ENCODE data around the gene E2F4. TPM values are rescaled to one million over a fixed set of nuclear protein-coding genes. Genes with fewer than 3 reads are reported as not detected.

The E2F4 gene
- total and polyA plus RNA-seq, 2 of the 13 experiments (the other 11 are each of a cell fraction or from before 2014, with no cell fraction given) = 84.8 to 91.2 TPM

DNA sequence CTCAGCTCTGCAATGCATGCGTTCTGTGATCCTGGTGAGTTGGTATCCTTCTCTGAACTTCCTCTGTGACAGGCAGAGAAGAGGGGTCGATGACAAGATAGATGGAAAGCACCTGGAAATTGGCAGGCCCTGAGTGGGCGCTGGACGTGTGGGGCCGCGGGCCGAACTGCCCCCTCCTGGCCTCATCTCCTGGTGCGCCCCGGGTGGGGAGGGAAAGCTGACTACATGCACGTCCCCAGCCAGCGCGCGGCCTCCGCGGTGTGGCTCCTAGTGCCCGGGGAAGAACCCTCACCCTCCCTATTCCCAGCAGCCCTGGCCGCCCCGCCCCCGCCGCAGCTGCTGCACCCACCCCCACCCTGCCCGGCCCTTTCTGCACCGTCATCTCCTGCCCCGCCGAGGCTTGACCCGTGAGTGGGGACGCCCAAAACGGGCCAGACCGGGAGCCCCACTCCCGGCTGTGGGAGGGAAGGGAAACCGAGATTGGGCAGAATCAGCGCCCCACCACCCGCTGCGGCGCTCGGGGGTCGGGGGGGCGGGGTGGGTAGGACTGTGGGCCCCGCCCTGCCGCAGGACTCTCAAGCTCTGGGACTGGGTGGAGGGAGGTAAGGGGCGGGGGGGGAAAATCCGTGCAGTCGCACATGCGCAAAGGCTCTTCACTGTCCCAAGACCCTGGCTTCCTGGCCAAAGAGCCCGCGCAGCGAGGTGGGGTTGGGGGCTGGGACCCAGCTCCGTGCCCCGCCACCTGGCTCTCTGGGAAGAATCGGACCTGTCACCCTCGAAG is 21.6 kb upstream of the E2F4 start, which contains the start of gene NOL3 (continued):
- no peak for TF ChIP-seq ZBTB40 (IDR thresholded peaks at IDR 0.05)
- TF ChIP-seq ZBTB40 (CRISPR knock-in tag; IDR thresholded peaks at IDR 0.05) = no peak
- TF ChIP-seq THAP11 (CRISPR knock-in tag; IDR thresholded peaks at IDR 0.05) = peak; percentile 8; the same call in 1 of the 2 replicates
- peak; percentile 54; the same call in 1 of the 2 replicates for TF ChIP-seq ZNF121 (CRISPR knock-in tag; IDR thresholded peaks at IDR 0.05)
- no peak for TF ChIP-seq HNRNPUL1 (IDR thresholded peaks at IDR 0.05; ENCODE audit: low read depth, low read length)
- no peak for TF ChIP-seq TOPORS (CRISPR knock-in tag; IDR thresholded peaks at IDR 0.05)
- TF ChIP-seq MLLT10 (CRISPR knock-in tag; IDR thresholded peaks at IDR 0.05) = no peak
- 0 out of 2 replicates have a peak, but pooled peaks have one; percentile 17 for TF ChIP-seq DPF2 (CRISPR knock-in tag; IDR thresholded peaks at IDR 0.05; ENCODE audit: borderline replicate concordance, low read depth)
- TF ChIP-seq, protein P1, sequence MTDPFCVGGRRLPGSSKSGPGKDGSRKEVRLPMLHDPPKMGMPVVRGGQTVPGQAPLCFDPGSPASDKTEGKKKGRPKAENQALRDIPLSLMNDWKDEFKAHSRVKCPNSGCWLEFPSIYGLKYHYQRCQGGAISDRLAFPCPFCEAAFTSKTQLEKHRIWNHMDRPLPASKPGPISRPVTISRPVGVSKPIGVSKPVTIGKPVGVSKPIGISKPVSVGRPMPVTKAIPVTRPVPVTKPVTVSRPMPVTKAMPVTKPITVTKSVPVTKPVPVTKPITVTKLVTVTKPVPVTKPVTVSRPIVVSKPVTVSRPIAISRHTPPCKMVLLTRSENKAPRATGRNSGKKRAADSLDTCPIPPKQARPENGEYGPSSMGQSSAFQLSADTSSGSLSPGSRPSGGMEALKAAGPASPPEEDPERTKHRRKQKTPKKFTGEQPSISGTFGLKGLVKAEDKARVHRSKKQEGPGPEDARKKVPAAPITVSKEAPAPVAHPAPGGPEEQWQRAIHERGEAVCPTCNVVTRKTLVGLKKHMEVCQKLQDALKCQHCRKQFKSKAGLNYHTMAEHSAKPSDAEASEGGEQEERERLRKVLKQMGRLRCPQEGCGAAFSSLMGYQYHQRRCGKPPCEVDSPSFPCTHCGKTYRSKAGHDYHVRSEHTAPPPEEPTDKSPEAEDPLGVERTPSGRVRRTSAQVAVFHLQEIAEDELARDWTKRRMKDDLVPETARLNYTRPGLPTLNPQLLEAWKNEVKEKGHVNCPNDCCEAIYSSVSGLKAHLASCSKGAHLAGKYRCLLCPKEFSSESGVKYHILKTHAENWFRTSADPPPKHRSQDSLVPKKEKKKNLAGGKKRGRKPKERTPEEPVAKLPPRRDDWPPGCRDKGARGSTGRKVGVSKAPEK (CRISPR knock-in tag; IDR thresholded peaks at IDR 0.05; ENCODE audit: borderline replicate concordance) = 0 out of 2 replicates have a peak, but pooled peaks have one; percentile 65
- TF ChIP-seq, protein P2, sequence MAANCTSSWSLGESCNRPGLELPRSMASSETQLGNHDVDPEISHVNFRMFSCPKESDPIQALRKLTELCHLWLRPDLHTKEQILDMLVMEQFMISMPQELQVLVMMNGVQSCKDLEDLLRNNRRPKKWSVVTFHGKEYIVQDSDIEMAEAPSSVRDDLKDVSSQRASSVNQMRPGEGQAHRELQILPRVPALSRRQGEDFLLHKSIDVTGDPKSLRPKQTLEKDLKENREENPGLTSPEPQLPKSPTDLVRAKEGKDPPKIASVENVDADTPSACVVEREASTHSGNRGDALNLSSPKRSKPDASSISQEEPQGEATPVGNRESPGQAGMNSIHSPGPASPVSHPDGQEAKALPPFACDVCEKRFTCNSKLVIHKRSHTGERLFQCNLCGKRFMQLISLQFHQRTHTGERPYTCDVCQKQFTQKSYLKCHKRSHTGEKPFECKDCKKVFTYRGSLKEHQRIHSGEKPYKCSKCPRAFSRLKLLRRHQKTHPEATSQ (CRISPR knock-in tag; IDR thresholded peaks at IDR 0.05; ENCODE audit: borderline replicate concordance) = 0 out of 2 replicates have a peak, but pooled peaks have one; percentile 11
- no peak for TF ChIP-seq SRF (IDR thresholded peaks at IDR 0.05; ENCODE audit: low read depth, low read length)
- TF ChIP-seq BRF2 (CRISPR knock-in tag; IDR thresholded peaks at IDR 0.05) = no peak
- TF ChIP-seq ZNF724P (CRISPR knock-in tag; IDR thresholded peaks at IDR 0.05; ENCODE audit: borderline replicate concordance) = no peak
